Adipocyte (in vitro differentiated cells): ENCODE results near the gene ADCY1.

Source experiments
- DNase-seq: peaks from one replicate; pipeline ENCODE4 v3.0.0-alpha.2; 2015; ENCODE audit warnings: low read depth
- H3K27me3 ChIP-seq: replicated peaks from 2 replicates; pipeline ENCODE4 v1.7.0; 2013; ENCODE audit warnings: mild to moderate bottlenecking, low read length, moderate library complexity; ENCODE audit not compliant: control insufficient read depth, insufficient read depth
- H3K36me3 ChIP-seq: 2 replicates; pipeline ENCODE4 v1.7.0; 2013; ENCODE audit warnings: low read length, mild to moderate bottlenecking, moderate library complexity; ENCODE audit not compliant: control insufficient read depth, insufficient read depth, severe bottlenecking
- H3K4me1 ChIP-seq: 2 replicates; pipeline ENCODE4 v1.7.0; 2013; ENCODE audit warnings: mild to moderate bottlenecking, low read length, moderate library complexity; ENCODE audit not compliant: control insufficient read depth, insufficient read depth
- H3K4me3 ChIP-seq: 2 replicates; pipeline ENCODE4 v1.7.0; 2013; ENCODE audit warnings: mild to moderate bottlenecking, low read length, moderate library complexity
- H3K9ac ChIP-seq: 2 replicates; pipeline ENCODE4 v1.7.0; 2013; ENCODE audit warnings: mild to moderate bottlenecking, low read length, moderate library complexity
- H3K9me3 ChIP-seq: 2 replicates; pipeline ENCODE4 v1.7.0; 2013; ENCODE audit warnings: mild to moderate bottlenecking, low read length, moderate library complexity; ENCODE audit not compliant: control insufficient read depth

ADCY1 gene

GRCh38 chr7:45610660-45611299 is 36.6 kb downstream of the ADCY1 start:
- no peak for DNase-seq

GRCh38 chr7:45617166-45617565 is 43.0 kb downstream of the ADCY1 start:
- Histone ChIP-seq H3K4me1 (no peaks in the 10 kb centered on the region), H3K27me3 (no peaks in the 10 kb centered on the region), H3K36me3 (no peaks in the 10 kb centered on the region), H3K9ac (no peak overlapping the region), H3K4me3 (no peak overlapping the region), H3K9me3 (peaks cover 75% of the 10 kb centered on the region)
- DNase-seq = no peak

More at GRCh38 chr7:45610660-45611299, 36.6 kb downstream of the ADCY1 start:
- Histone ChIP-seq H3K9me3 (peaks cover 26% of the 10 kb centered on the region), H3K4me3 (no peak overlapping the region), H3K27me3 (no peaks in the 10 kb centered on the region), H3K9ac (no peak overlapping the region), H3K36me3 (no peaks in the 10 kb centered on the region), H3K4me1 (no peaks in the 10 kb centered on the region)

- Histone ChIP-seq H3K9ac (no peak overlapping the region), H3K9me3 (peaks cover 36% of the 10 kb centered on the region), H3K4me1 (no peaks in the 10 kb centered on the region), H3K4me3 (no peak overlapping the region), H3K27me3 (no peaks in the 10 kb centered on the region), H3K36me3 (no peaks in the 10 kb centered on the region)
- DNase-seq = no peak
These were observed 47.9 kb downstream of the ADCY1 start for GRCh38 chr7:45622058-45622457.

- peaks cover 25% of the 10 kb centered on the region for H3K9me3 ChIP-seq
- no peak overlapping the region for H3K9ac ChIP-seq
- no peaks in the 10 kb centered on the region for H3K36me3 ChIP-seq
- H3K27me3 ChIP-seq = no peaks in the 10 kb centered on the region
- H3K4me3 ChIP-seq = no peak overlapping the region
- no peaks in the 10 kb centered on the region for H3K4me1 ChIP-seq
- DNase-seq = no peak
These were observed 49.0 kb downstream of the ADCY1 start for GRCh38 chr7:45623157-45623556.

GRCh38 chr7:45623740-45624391 is 49.7 kb downstream of the ADCY1 start:
- no peak for DNase-seq
- no peaks in the 10 kb centered on the region for H3K36me3 ChIP-seq
- H3K9ac ChIP-seq = no peak overlapping the region
- no peak overlapping the region for H3K4me3 ChIP-seq
- H3K27me3 ChIP-seq = no peaks in the 10 kb centered on the region
- no peaks in the 10 kb centered on the region for H3K4me1 ChIP-seq
- peaks cover 19% of the 10 kb centered on the region for H3K9me3 ChIP-seq

- Histone ChIP-seq H3K9me3 (peaks cover 17% of the 10 kb centered on the region), H3K4me1 (no peaks in the 10 kb centered on the region), H3K36me3 (no peaks in the 10 kb centered on the region), H3K4me3 (no peak overlapping the region), H3K27me3 (no peaks in the 10 kb centered on the region), H3K9ac (no peak overlapping the region)
- no peak for DNase-seq
These were observed 50.2 kb downstream of the ADCY1 start for GRCh38 chr7:45624392-45624760.

- H3K4me1 ChIP-seq = no peaks in the 10 kb centered on the region
- no peak overlapping the region for H3K9ac ChIP-seq
- peaks cover 14% of the 10 kb centered on the region for H3K9me3 ChIP-seq
- H3K4me3 ChIP-seq = no peak overlapping the region
- no peaks in the 10 kb centered on the region for H3K27me3 ChIP-seq
- no peaks in the 10 kb centered on the region for H3K36me3 ChIP-seq
- DNase-seq = no peak
These were observed 50.9 kb downstream of the ADCY1 start for GRCh38 chr7:45625067-45625466.

GRCh38 chr7:45625714-45626440 is 51.7 kb downstream of the ADCY1 start:
- no peak overlapping the region for H3K4me3 ChIP-seq
- H3K4me1 ChIP-seq = no peaks in the 10 kb centered on the region
- H3K9me3 ChIP-seq = peaks cover 6% of the 10 kb centered on the region
- H3K36me3 ChIP-seq = no peaks in the 10 kb centered on the region
- DNase-seq = no peak
- no peaks in the 10 kb centered on the region for H3K27me3 ChIP-seq
- no peak overlapping the region for H3K9ac ChIP-seq

- Histone ChIP-seq H3K4me3 (no peak overlapping the region), H3K27me3 (no peaks in the 10 kb centered on the region), H3K9ac (no peak overlapping the region), H3K36me3 (no peaks in the 10 kb centered on the region), H3K9me3 (peaks cover 5% of the 10 kb centered on the region), H3K4me1 (no peaks in the 10 kb centered on the region)
- DNase-seq = no peak
These were observed 52.6 kb downstream of the ADCY1 start for GRCh38 chr7:45626441-45627430.

GRCh38 chr7:45627691-45628456 is 53.7 kb downstream of the ADCY1 start:
- Histone ChIP-seq H3K27me3 (no peaks in the 10 kb centered on the region), H3K9me3 (peaks cover 5% of the 10 kb centered on the region), H3K4me3 (no peak overlapping the region), H3K36me3 (no peaks in the 10 kb centered on the region), H3K9ac (no peak overlapping the region), H3K4me1 (no peaks in the 10 kb centered on the region)
- no peak for DNase-seq
